GM12878 (cell line): ENCODE results near the gene PTPRQ. TPM values are rescaled to one million over a fixed set of nuclear protein-coding genes. Genes with fewer than 3 reads are reported as not detected.

ENCODE experiments used
- BACH1 ChIP-seq: fragments of 450-650 bp; IDR thresholded peaks from 2 replicates; pipeline ENCODE4 v1.6.1; 2017; ENCODE audit warnings: mild to moderate bottlenecking, borderline replicate concordance
- CBX3 ChIP-seq: fragments of 200-600 bp; sonication (generic); IDR thresholded peaks from 2 replicates; pipeline ENCODE4 v1.6.1; 2016; ENCODE audit warnings: low read depth, borderline replicate concordance
- EZH2 ChIP-seq: IDR thresholded peaks from 2 replicates; pipeline ENCODE4 v1.6.1; 2012; ENCODE audit warnings: low read depth, mild to moderate bottlenecking, control low read depth, inconsistent platforms, low read length, borderline replicate concordance; ENCODE audit not compliant: control insufficient read depth
- MXI1 ChIP-seq: fragments of 150-350 bp; IDR thresholded peaks from 2 replicates; pipeline ENCODE4 v1.6.1; 2011; ENCODE audit warnings: low read depth, mild to moderate bottlenecking, inconsistent platforms, low read length, improper control_type of control experiment
- RB1 ChIP-seq: fragments of 450-650 bp; formaldehyde crosslinking; IDR thresholded peaks from 2 replicates; pipeline ENCODE4 v1.6.1; 2017; ENCODE audit warnings: mild to moderate bottlenecking, borderline replicate concordance
- SIN3A ChIP-seq: IDR thresholded peaks from 2 replicates; pipeline ENCODE4 v1.6.1; 2012; ENCODE audit warnings: low read depth, low read length, improper control_type of control experiment
- SIX5 ChIP-seq: IDR thresholded peaks from 2 replicates; pipeline ENCODE4 v1.6.1; 2011; ENCODE audit warnings: mild to moderate bottlenecking, low read depth, low read length, moderate library complexity; ENCODE audit not compliant: severe bottlenecking
- polyA plus RNA-seq, 11 experiments: library from polyadenylated mRNA; depleted of rRNA in 4 of 11; unstranded in 6 of 11; stranded (reverse) in 5 of 11; fragments of >200 nt; fragmentation: Nextera tagmentation in 4 of 11; fragmentation: Illumina TruSeq in 1 of 11; extraction: Ambion mirVana in 4 of 11; extraction: Trizol in 1 of 11; gene quantifications; 1 replicate in 1 of 11; 2 replicates in 10 of 11; pipeline versions ENCODE4 v1.2.1 to v1.2.3, GENCODE V29; 2011 to 2016; ENCODE audit warnings: inconsistent platforms in 2 of 11, missing spikeins in 2 of 11, low read depth in 1 of 11
- total RNA-seq, 4 experiments: library from RNA; depleted of rRNA in 3 of 4; stranded (reverse); fragments of >200 nt in 3 of 4; fragmentation: Illumina TruSeq in 1 of 4; extraction: Trizol in 1 of 4; gene quantifications; 2 replicates each; pipeline versions ENCODE4 v1.2.1 to v1.2.3, GENCODE V29; 2013 to 2021
- TF ChIP-seq, protein P1 (sequence below): fragments of 450-650 bp; conservative IDR thresholded peaks from 2 replicates; pipeline ENCODE4 v1.6.1; 2017; ENCODE audit warnings: mild to moderate bottlenecking, moderate library complexity
- TF ChIP-seq, protein P2 (sequence below): IDR thresholded peaks from 2 replicates; pipeline ENCODE4 v1.6.1; 2012; ENCODE audit warnings: low read length, inconsistent platforms
- TF ChIP-seq, protein P3 (sequence below): IDR thresholded peaks from 2 replicates; pipeline ENCODE4 v1.6.1; 2012; ENCODE audit warnings: low read depth, low read length, improper control_type of control experiment

Gene PTPRQ
- total and polyA plus RNA-seq, 10 of the 15 experiments (the other 5 are each of a cell fraction or from before 2014, with no cell fraction given), result 0.01 TPM; not detected in 9

DNA sequence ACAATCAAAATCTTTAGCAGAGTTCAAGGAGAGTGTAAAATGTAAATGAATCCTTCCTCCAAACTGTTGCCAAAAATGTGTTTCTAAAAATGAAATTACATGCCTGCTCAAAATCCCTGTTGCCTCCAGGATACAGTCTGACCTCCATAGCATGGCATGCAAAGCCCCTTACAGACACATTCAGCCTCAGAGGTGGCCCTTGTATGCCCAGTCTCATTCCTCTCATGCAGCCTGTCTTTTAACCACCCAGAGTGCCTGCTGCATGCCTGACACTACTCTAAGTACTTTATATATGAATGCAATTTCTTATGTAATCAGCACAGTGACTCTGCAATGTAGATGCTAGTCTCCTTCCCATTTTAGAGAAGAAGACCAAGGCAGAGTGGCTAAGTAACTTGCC is 24.4 kb upstream of the PTPRQ start (continued):
- TF ChIP-seq, protein P1, sequence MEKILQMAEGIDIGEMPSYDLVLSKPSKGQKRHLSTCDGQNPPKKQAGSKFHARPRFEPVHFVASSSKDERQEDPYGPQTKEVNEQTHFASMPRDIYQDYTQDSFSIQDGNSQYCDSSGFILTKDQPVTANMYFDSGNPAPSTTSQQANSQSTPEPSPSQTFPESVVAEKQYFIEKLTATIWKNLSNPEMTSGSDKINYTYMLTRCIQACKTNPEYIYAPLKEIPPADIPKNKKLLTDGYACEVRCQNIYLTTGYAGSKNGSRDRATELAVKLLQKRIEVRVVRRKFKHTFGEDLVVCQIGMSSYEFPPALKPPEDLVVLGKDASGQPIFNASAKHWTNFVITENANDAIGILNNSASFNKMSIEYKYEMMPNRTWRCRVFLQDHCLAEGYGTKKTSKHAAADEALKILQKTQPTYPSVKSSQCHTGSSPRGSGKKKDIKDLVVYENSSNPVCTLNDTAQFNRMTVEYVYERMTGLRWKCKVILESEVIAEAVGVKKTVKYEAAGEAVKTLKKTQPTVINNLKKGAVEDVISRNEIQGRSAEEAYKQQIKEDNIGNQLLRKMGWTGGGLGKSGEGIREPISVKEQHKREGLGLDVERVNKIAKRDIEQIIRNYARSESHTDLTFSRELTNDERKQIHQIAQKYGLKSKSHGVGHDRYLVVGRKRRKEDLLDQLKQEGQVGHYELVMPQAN, result no peak
- TF ChIP-seq RB1 (no peak), BACH1 (no peak), SIX5 (no peak), CBX3 (no peak), MXI1 (no peak), SIN3A (no peak), EZH2 (no peak)
- TF ChIP-seq, protein P2, sequence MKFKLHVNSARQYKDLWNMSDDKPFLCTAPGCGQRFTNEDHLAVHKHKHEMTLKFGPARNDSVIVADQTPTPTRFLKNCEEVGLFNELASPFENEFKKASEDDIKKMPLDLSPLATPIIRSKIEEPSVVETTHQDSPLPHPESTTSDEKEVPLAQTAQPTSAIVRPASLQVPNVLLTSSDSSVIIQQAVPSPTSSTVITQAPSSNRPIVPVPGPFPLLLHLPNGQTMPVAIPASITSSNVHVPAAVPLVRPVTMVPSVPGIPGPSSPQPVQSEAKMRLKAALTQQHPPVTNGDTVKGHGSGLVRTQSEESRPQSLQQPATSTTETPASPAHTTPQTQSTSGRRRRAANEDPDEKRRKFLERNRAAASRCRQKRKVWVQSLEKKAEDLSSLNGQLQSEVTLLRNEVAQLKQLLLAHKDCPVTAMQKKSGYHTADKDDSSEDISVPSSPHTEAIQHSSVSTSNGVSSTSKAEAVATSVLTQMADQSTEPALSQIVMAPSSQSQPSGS, result no peak
- TF ChIP-seq, protein P3, sequence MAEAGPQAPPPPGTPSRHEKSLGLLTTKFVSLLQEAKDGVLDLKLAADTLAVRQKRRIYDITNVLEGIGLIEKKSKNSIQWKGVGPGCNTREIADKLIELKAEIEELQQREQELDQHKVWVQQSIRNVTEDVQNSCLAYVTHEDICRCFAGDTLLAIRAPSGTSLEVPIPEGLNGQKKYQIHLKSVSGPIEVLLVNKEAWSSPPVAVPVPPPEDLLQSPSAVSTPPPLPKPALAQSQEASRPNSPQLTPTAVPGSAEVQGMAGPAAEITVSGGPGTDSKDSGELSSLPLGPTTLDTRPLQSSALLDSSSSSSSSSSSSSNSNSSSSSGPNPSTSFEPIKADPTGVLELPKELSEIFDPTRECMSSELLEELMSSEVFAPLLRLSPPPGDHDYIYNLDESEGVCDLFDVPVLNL, result no peak
